ENCODE results near the gene HTR1D.
"Not testable (repeated sequence)": the region's sequence is repeated elsewhere in the genome, so short reads cannot be mapped to it uniquely, and the experiment has no call there.

- not testable (repeated sequence) for TF ChIP-seq CTCF, POLR2AphosphoS5, POLR2A, EP300 (IDR thresholded peaks at IDR 0.05)
These were observed 28.3 kb downstream of the HTR1D start for GRCh38 chr1:23188936-23189452.
